HG03066 (cell line): Measurements from ENCODE around the gene AUH.

Experiments used
- ATAC-seq: cut with Tn5 transposase; IDR thresholded peaks from one replicate; pipeline ENCODE4 v1.9.1; 2021; ENCODE audit warnings: low read depth; ENCODE audit not compliant: unreplicated experiment

Gene AUH

GRCh38 chr9:91256235-91256634 is 105.5 kb downstream of the AUH start:
- ATAC-seq: no peak

GRCh38 chr9:91255327-91255726 is 106.4 kb downstream of the AUH start:
- no peak for ATAC-seq

- no peak for ATAC-seq
Measured at GRCh38 chr9:91253488-91253887, 108.2 kb downstream of the AUH start.

GRCh38 chr9:91248707-91249106 is 113.0 kb downstream of the AUH start:
- ATAC-seq: no peak

- no peak for ATAC-seq
Measured at GRCh38 chr9:91247278-91247677, 114.4 kb downstream of the AUH start.

GRCh38 chr9:91246846-91247245 is 114.9 kb downstream of the AUH start:
- no peak for ATAC-seq

GRCh38 chr9:91245431-91246313 is 116.0 kb downstream of the AUH start:
- no peak for ATAC-seq

- ATAC-seq: no peak
Measured at GRCh38 chr9:91243029-91243428, 118.7 kb downstream of the AUH start.

GRCh38 chr9:91241909-91242308 is 119.8 kb downstream of the AUH start:
- no peak for ATAC-seq

- no peak for ATAC-seq
Measured at GRCh38 chr9:91240596-91241165, 121.0 kb downstream of the AUH start.

- ATAC-seq: no peak
Measured at GRCh38 chr9:91239367-91240111, 122.2 kb downstream of the AUH start.

GRCh38 chr9:91234523-91234922 is 127.2 kb downstream of the AUH start:
- no peak for ATAC-seq

- ATAC-seq: no peak
Measured at GRCh38 chr9:91231619-91232018, 130.1 kb downstream of the AUH start.

GRCh38 chr9:91223000-91223399 is 138.7 kb downstream of the AUH start:
- no peak for ATAC-seq

- no peak for ATAC-seq
Measured at GRCh38 chr9:91222457-91222856, 139.3 kb downstream of the AUH start.

GRCh38 chr9:91221332-91221731 is 140.4 kb downstream of the AUH start:
- no peak for ATAC-seq

GRCh38 chr9:91220491-91221135 is 141.1 kb downstream of the AUH start:
- ATAC-seq: no peak

- ATAC-seq: no peak
Measured at GRCh38 chr9:91220021-91220420, 141.7 kb downstream of the AUH start.

GRCh38 chr9:91219557-91219956 is 142.2 kb downstream of the AUH start:
- ATAC-seq: no peak

- ATAC-seq: no peak
Measured at GRCh38 chr9:91217388-91217787, 144.3 kb downstream of the AUH start.

GRCh38 chr9:91214867-91215266 is 146.9 kb downstream of the AUH start:
- ATAC-seq: no peak
